Inflammatory macrophage treated with lipopolysaccharide for 1 hour (primary cell): ENCODE results near the gene LPP.

Experiments used
- DNase-seq, 2 donors: peaks; one replicate each; pipeline ENCODE4 v3.0.0-alpha.2; 2020 to 2022

LPP gene

GRCh38 chr3:188342991-188343732, 189.2 kb downstream of the LPP start:
- DNase-seq, result no peak

- DNase-seq, result no peak
Observed at GRCh38 chr3:188343894-188344293, 189.9 kb downstream of the LPP start.

- DNase-seq, result peak; percentile 20 to 22
Observed at GRCh38 chr3:188345223-188345622, 191.3 kb downstream of the LPP start.

- DNase-seq, result peak; percentile 21 to 39
Observed at GRCh38 chr3:188348435-188349244, 194.7 kb downstream of the LPP start.

DNA sequence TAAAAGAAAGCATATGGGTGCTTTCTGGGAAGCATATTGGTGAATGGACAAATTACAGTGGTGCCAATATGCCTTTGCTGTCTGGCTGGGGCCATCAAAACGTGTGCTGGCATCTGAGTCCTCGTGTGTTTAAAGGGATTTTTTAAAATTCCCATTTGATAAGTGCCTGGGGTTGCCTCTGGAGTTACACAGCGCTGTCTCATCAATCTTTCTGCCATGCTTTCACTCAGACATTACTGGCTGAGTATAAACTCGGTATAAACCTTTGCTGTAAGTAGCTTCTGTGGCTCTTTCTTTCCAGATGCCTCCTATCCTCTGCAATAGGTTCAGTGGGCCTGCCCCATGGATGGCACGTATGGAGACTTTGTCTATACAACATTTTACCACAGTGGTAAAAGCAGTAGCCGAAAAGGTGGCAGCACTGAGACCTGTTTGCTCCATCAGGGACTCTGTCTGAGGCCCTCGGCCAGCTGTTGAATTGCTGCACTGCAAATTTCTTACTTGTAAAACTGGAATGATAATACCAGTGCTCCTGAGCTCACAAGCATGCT, 195.5 kb downstream of the LPP start:
- DNase-seq, result no peak

- no peak for DNase-seq
Observed at GRCh38 chr3:188349933-188350332, 196.0 kb downstream of the LPP start.

GRCh38 chr3:188350961-188351360, 197.0 kb downstream of the LPP start:
- no peak for DNase-seq

- no peak for DNase-seq
Observed at GRCh38 chr3:188351648-188352047, 197.7 kb downstream of the LPP start.

- no peak for DNase-seq
Observed at GRCh38 chr3:188352196-188352927, 198.4 kb downstream of the LPP start.

DNA sequence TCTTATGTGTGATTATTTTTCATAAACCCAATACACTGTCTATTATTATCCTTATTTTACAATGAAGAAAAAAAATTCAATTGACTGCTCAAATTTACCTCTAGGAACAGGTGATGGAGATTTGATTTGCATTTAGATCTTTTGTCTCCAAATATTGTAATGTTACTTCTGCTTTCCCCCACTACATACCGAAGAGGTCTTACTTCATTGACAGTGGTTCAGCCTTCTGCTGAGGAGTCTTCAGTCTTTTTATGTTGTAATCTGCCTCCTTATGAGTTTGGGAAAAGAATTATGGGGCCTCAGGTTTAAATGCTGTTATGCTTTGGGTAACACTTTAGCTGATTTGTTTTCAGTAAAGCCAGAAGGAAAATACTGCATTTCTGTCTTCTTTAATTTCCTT, 199.5 kb downstream of the LPP start:
- DNase-seq, result peak; percentile 19 to 44

- no peak for DNase-seq
Observed at GRCh38 chr3:188358787-188359493, 205.0 kb downstream of the LPP start.

DNA sequence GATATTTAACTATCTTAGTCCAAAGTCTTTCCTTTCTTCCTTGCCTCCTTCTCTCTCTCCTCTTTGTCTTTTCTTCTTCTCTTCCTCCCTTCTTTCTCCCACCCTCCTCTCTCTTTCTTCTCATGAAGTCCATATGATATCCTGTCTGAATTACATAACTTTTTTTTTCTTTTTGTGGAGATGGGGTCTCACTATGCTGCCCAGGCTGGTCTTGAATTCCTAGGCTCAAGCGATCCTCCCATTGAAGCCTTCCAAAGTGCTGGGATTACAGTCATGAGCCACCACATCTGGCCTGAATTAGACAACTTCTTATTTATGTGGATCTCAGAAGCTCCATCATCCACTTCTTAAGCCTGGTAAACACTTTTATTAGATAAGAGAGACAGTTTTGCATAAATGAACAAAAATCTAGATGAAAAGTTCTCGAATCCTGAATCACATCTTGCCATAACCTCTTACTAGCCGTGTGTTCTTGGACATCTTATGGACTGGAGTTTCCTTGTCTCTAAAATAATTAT, 206.5 kb downstream of the LPP start:
- no peak for DNase-seq

DNA sequence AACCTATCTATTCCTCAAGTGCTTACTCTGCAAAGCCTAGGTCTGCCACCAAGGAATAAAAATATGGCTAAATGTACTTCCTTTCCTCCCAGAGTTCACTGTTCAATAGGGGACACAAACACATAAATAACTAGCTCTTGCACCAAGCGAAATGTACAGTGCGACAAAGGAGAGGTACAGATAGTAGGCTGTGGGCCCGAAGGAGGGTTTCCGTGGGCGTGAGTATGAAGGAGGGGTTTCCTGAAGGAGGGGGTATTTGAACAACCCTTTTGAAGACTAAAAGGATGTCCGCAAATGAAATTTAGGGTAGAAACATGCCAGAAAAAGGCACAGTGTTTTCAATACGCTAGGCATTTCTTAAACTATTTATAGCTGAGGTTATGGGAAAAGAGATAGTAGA, 207.9 kb downstream of the LPP start:
- no peak for DNase-seq

- DNase-seq, result no peak
Observed at GRCh38 chr3:188362405-188362831, 208.5 kb downstream of the LPP start.

DNA sequence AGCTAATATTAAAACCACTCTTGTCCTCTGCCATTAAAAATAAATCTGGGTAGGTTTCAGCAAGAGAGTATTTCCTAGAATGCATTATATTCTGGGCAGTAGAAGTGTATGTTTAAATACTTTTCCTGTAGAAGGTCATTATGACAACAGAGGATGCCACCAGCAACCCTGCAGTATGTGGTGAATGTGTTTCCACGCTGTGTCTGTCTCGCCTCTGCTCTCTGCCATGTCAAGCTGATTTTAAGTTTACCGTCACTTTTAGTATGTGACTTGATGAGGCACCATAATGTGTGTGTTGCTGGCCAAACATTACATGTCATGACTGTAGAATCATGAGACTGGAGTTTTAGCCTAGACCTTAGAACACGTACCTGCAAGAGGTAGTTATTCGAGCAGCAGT, 211.2 kb downstream of the LPP start:
- no peak for DNase-seq

DNA sequence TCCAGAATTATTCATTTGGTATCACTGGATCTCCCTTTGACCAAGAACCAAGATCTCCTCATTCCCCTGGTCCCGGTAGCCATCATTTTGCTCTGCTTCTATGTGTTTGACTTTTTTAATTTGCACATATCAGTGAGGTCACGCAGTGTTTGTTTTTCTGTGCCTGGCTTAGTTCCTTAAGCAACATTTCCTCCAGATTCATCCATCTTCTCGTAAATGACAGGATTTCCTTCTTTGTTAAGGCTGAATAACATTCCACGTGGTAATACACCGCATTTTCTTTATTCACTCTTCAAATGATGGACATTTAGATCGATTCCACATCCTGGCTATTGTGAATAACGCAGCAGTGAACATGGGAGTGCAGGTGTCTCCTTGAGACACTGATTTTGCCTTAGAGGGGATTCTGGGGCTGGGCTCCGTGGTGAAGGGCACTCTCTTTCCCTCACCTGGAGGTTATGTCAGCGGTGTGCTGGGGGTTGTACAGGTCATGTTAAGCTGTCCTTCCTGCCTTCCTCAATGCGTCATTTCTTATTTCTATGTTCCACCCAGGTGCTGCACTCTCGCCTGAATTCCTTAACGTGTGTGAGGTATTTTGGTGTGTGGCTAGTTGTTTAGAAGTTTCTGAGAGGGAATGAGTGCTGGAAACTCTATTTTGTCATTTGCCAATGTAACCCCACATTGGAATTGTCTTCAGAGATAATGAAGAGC, 212.2 kb downstream of the LPP start:
- DNase-seq, result no peak

DNA sequence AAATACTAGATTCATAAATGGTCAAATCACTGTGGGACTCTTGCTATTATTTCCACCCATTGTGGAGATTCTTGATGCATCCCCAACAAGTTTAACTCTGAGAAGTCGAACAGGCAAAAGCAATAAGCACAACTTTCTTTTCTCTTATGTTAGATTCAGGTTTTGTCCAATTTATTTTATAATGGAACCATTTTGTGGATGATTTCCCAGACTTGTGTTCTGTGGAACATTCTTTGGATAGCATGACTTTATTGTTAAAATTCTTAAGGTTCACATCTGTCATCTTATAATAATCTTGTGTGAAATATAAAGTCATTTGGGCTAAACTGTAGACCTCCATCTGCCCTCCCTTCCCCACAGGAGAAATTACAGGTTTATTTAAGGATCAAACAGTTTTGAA, 213.7 kb downstream of the LPP start:
- no peak for DNase-seq

- DNase-seq, result no peak
Observed at GRCh38 chr3:188369526-188369925, 215.6 kb downstream of the LPP start.

- no peak for DNase-seq
Observed at GRCh38 chr3:188370081-188370830, 216.3 kb downstream of the LPP start.

DNA sequence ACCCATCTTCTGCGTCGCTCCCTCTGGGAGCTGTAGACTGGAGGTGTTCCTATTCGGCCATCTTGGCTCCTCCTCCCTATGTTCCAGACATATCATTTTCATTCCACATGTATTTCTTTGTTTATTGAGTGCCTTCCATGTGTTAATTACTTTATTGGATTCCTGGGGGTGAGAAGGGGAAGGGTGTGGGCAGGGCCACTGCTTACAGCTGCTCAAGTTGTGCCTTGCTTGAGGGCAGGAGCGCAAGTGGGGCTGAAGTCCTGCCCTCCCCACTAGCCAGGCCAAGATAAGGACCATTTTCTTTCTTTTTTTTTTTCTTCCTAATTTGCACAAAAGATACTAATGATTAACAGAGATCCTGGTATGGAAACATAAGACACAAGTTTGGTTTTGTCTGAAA, 224.8 kb downstream of the LPP start:
- DNase-seq, result no peak

- no peak for DNase-seq
Observed at GRCh38 chr3:188380252-188380651, 226.3 kb downstream of the LPP start.
